Activated CD4-positive, alpha-beta T cell treated with anti-CD3 and anti-CD28 coated beads, Interleukin-2, amount 50 U/mL, for 24 hours (primary cell): ENCODE measurements around the gene PDE6G.
A peak's percentile ranks its signal among the peaks of the same experiment; 100 is the strongest.
"Not testable (repeated sequence)": the region's sequence is repeated elsewhere in the genome, so short reads cannot be mapped to it uniquely, and the experiment has no call there.

ENCODE experiments used
- DNase-seq, 2 donors: peaks; one replicate each; pipeline ENCODE4 v3.0.0-alpha.2; 2020; ENCODE audit warnings: low read depth in 1 of 2, low spot score in 1 of 2

PDE6G gene

DNA sequence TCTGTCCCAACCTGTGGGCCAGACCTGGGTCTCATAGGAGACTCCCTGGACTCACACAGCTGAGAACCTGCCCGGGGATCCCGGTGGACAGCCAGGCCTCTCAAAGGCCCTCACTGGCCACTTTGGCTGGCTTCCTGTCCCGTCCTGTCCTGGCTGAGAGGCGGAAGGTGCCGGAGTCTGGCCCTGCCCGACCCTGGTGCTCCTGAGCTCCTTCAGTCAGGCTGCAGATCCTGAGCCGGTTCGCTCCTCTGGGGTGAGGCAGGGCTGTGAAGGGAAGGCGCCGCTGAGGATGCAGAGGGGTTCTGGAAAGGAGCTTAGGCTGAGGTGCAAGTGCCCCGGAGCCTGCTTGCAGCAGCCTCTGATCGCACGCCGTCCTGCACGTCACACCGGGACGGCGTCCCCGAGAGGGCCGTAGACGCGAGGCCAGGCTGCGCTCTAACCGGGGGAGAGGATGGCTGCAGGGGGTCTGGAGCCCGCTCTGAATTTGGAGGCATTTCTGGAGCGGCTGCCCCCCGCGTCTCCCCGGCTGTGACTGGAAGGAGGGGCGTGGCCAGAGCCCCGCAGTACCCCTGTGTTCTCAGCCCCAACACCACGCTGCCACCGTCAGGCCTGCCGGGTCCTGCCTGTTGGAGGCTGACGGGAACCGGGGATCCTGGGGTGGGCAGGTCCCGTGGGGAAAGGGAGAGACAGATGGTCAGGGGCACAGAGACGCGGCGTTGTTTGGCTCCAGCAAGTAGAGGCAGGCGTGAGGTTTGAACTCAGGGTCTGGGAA is 31.6 kb upstream of the PDE6G start:
- DNase-seq = no peak

DNA sequence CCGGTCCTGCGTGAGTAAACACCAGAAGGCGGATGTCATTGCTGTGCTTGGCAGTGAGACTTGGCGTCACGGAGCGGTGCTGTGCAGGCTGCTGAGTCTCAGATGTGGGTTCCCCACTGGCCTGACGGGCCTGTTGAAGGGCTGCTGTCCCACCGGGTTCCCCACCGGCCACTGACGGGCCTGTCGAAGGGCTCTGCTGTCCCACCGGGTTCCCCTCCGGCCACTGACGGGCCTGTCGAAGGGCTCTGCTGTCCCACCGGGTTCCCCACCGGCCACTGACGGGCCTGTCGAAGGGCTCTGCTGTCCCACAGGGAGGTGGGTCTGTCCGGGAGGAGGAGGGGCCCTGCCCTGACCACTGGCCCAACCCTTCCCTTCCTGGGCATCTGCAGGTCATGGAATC is 30.3 kb upstream of the PDE6G start:
- DNase-seq = no peak

DNA sequence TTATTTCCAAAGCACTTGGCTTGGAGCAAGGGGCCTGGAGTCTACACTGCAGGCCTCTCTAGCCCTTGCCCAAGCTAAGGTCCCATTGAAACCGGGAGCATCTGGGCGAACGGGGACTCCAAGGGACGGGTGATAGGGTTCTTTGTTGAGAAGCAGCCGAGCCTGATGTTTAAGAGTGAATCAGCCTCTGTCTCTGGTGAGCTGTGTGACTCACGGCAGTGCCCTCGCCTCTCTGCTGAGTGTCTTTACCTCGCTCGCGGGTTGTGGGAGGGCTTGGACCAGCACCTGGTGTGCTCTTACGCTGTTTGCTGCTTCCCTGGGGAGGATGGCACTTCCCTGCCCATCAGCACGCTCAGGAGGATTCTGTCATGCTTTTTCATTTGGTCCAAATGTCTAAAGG is 28.8 kb upstream of the PDE6G start:
- DNase-seq = peak; percentile 28 to 32

DNA sequence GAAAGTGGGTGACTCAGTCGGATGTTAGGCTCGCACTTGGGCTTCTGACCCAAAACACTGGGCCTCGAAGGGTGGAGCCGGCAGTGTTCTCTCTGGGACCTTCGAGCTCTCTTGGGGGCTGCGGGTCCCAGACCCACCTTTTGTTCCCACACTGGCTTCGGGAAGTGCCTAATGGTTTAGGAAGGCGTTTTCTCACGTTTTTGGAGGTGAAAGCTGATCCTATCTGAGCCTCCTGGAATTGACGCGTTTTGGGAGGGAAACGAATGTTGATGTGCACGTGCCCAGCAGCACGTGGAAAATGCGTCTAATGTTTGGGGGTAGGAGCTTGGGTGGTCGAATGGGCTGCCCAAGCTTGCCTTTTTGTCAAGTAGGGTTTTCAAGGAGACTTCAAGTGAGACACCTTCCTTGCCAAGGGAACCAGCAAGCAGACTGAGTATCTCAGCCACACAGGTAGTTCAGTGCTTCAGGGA is 28.1 kb upstream of the PDE6G start:
- no peak for DNase-seq

DNA sequence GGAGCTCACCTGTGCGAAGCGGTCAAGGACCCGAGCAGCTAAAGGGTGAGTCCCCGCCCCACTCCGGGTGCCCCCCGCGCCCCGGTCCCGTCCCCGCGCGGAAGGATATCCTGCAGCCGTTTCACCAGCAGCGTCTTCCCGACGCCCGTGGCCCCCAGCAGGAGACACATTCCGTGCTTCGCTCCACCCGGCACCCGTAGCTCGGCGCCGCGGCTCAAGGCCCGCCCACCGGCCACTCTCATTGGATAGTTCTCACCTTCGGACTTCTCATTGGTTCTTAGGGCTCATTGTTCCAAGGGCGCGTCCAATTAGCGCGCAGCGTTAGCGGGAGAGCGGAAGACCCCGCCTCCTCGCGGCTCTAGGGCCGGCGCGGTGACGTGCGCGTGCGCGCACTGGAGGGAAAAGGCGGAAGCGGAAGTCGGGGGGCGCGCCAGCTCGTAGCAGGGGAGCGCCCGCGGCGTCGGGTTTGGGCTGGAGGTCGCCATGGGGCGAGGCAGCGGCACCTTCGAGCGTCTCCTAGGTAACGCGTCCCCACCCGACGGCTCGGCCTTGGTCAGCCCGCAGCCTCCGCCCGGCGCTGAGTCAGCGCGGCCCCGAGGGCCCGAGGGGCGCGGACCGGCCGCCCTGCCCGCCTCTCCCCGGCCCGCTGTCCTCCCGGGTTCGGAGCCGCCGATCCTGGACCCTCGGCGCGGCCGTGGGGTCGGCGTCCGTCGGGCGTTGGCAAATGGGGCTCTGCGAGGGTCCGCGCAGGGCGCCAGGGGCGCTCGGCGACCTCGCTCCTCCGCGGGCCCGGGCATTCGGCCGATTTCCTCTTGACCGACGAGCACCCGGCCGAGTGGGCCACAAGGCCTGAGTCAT is 27.5 kb upstream of the PDE6G start, which contains the start of the genes ARL16 and HGS:
Gene ARL16 (minus strand): TSS at position 214 of the 858 bp plus-strand sequence. CDS start 44 bp downstream, at position 170.
Gene HGS (plus strand): TSS at position 428 of the 858 bp plus-strand sequence. CDS start 56 bp downstream, at position 484.
- peak; percentile 95 for DNase-seq

DNA sequence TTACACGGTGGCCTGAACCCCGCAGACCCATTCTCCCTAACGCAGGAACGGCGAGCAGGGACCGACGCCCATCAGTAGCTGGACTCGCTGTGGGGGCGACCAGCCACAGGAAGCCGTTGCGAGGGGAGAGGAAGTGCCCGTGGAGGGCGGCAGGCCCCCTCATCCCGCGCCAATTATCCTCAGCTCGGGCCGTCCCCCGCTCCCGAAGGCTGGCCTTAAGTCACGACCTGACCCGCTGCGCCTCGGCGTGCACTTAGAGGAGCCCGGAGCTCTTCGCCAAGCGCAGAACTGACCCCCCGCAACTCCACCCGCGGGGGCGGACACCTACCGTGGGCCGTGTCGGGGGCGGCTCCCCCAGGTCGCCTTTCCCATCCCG is 26.9 kb upstream of the PDE6G start:
- DNase-seq = no peak

DNA sequence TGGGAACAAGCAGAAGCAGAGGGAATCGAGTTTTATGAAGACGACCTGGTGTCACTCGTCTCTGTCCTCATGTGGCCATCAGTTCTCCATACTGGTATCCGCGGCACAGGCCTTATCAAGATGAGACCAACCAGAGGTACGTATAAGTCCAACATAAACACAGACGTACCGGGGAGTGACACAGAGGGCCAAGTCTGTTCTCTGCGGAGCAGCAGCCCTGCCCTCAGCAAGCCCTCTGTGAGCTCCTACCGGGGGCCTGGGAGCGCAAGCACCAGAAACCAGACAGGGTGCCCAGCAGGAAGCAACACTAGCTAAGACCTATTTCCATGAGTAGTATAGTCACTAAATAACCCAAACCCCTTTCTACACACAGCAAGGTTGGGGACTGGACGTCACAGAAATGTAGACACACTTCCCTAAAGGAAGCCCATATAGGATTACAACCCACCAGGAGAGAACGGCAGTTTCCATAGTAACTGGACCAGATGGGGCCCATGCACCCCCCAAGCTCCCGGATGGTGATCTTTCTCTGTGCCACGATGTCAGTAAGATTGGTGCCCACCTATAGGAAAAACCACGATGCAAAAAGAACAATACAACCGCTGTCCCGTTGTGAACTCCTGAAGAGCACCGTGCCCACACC is 26.3 kb upstream of the PDE6G start:
- DNase-seq = no peak

DNA sequence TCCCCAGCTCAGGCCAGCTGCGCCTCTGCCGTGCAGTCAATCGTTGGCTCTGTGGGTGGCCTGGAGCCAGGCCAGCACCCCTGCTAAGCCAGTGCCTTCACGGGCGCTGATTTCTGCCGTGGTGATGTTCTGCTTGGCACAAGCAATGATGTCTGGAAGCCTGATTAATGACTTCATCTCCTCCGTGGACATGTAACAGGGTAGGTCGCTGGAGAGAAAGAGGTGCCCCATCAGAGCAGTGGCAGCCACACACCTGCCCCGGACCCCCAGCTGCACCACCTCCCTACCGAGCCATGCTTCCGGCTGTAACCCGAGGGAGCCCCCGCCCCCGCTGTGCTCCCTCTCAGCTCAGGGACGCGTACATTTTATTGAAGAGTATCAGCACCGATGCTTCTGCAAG is 25.3 kb upstream of the PDE6G start:
- no peak for DNase-seq

DNA sequence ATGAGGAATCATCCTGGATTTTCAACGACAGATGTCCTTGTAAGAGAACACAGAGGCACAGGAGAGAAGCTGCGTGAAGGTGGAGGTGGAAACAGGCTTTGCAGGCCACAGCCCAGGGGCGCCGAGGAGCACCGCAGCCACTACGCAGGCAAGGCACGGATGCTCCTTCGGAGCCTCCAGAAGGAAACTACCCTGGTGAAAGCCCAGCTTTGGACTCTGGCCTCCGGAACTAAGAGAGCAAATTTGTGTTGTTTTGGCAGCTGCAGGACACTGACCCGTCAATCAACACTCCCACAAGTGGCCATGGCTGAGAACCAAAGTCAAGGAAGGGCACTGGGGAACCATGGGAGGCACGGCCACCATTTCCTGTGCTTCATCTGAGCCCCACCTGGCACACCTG is 23.8 kb upstream of the PDE6G start:
- DNase-seq = no peak

DNA sequence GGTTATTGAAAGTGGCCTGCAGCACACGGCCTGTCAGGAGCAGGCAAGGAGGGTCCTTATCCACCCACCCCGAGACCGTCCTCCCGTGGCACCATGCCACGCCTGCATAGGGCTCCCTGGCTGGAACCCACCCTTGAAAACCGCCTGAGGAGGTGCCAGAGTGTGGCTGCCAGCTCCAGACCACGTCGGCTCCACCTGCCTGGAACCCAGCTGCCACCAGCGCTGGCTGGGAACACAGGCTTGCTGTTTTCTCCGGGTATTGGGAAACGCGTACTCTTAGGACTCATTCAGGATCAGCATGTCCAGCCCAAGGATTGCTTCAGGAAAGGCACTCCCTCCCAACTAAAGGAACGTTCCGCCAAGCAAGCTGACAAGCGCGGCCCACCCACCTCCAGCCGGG is 20.6 kb upstream of the PDE6G start:
- DNase-seq = no peak

DNA sequence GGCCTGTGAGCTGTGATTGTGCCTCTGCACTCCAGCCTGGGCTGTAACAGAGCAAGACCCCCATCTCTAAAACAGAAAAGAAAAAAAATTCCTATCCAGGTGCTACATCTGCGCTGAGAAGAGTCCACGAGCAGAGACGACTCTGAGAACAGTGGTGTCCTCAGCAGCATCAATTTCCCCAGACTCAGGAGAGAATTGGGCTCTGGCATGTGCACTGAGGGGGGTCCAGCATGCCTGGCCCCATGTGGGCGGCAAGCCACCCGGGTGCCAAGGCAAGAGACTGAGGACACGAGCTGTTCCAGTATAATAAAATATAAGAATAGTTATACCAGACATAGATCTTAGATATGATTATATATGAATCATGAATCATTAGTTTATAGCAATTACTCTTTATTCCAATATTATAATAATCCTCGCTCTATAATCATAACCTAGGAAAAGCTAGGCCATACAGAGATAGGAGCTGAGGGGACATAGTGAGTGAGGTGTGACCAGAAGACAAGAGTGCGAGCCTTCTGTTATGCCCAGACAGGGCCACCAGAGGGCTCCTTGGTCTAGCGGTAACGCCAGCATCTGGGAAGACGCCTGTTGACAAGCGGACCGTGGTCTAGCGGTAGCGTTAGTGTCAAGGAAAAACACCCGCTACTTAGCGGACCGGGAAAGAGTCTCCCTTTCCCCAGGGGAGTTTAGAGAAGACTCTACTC is 19.3 kb upstream of the PDE6G start:
- not testable (repeated sequence) for DNase-seq

DNA sequence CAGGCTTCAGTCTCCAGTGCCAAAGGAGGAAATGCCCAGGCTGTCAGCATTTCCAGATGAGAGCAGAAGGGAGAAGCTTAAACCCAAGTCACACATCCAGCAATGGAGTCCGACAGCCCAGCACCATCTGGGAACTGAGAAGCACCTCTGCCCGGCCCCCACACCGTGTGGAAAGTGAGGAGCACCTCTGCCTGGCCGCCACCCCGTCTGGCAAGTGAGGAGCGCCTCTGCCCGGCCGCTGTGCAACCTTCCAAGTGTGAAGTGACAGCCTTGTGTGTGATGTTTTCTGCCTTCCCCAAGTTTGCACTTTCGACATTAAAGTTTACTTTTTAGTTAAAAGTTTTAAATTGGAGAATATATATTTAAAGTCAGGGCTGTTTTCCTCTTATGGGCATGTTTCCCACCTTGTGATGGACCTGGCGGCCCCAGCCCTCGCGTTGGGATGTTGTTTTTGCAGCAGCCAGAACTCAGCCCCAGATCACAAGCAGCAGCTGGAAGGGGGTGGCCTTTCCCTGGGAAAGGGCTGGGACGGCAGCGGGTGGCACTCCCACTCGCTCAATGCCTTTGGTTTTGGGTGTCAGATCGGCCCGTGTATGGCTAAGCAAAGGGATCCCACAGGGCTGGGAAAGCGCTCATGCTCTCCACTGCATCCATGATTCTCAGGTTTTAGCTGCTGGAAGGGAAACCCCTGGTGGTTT is 17.4 kb upstream of the PDE6G start:
- DNase-seq = no peak

DNA sequence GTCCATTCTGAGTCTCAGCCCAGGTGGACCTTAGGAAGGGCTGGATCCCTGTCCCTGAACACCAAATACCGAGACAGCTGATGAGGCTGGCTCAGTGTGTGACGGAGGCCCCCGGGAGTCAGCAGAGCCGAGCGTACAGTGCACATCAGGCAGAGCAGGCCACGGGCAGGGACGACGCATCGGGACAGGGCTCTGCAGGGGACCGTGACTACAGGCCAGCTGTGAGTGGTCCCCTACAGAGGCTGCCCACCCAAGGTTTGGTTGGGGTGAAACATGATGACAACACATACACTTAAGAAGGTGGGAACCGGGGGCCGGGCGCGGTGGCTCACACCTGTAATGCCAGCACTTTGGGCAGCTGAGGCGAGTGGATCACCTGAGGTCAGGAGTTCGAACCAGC is 16.6 kb upstream of the PDE6G start:
- DNase-seq = no peak

DNA sequence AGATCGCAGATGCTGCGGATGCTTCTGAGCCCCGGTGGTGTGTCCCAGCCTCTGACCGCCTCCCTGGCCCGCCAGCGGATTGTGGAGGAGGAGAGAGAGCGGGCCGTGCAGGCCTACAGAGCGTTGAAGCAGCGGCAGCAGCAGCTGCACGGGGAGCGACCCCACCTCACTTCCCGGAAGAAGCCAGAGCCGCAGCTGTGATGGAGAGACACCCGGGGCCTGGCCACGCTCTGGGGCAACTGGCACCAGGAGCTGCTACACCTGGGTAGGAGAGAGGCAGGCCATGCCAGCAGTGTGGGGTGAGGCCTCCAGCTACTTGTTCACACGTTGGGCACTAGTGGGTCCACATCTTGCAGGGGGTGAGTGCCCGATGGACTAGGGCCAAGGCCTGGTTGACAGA is 16.2 kb upstream of the PDE6G start:
- DNase-seq = no peak

DNA sequence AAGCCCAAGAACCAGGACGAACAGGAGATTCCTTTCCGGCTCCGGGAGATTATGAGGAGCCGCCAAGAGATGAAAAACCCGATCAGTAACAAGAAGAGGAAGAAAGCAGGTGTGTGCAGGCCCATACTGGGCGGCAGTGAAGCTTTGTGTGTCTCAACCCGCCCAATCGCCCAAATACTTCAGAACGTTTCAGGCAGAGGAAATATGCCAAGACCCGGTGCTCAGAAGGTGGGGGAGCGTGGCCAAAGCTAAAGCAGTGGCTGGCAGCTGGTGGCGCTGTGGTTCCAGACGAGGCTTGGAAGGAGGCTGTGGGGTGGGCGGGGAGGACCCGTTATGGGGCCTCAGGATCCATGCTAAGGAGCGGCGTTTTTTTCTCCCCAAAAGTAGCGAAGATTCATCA is 11.4 kb upstream of the PDE6G start:
- DNase-seq = no peak

DNA sequence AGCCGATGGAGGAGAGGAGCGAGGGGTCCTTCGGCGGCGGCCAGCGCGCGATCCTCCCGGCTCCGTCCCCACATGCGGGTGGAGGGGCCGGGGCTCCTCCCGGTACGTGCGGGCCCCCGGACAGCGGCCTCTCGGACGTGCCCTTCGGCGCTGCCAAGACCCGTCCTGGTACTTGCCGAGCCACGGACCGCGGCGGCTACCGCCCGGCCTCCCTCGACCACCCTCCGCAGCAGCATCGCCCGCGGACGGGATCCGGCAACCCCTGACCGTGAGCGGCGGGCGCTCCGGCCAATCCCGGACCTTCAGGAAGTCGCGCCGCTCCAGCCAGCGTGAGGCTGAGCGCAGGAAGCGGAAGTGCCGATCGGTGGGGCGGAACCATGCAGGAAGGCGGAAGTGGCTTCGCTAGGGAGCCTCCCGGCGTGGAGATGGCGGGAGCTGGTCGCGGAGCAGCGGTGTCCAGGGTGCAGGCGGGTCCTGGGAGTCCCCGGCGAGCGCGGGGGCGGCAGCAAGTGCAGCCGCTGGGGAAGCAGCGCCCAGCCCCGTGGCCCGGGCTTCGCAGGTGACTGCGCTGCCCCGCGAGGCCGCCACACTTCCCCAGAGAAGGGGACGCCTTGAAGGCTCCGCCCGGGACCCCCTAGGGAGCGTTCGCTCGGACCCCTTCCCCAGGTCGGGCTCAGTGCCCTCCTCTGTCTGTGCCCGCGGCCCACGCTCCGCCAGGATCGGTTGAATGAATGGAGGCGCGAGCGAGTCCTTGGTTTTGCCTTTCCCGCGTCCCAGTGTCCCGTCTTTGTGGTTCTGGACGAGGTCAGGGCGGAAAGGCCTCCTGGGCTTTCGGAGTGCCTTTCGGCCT is 10.2 kb upstream of the PDE6G start, which contains the start of the genes CCDC137 and OXLD1:
Gene CCDC137 (plus strand): TSS at position 396 of the 850 bp plus-strand sequence. CDS start 30 bp downstream, at position 426.
Gene OXLD1 (minus strand): TSS at position 264 of the 850 bp plus-strand sequence. CDS start 28 bp downstream, at position 236.
- DNase-seq = peak; percentile 84 to 92

DNA sequence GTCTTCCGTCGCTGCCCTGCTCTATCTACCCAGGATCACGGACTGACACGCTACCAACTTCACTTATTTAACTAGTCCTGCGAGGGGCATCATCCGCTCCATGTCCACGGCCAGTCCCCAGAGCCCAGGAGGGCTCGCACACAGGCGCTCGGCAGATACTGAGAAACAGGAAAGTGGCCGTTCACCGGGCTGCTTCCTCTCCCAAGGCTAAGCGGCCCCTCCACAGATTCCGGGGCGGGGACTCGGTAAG is 9.7 kb upstream of the PDE6G start:
- no peak for DNase-seq

DNA sequence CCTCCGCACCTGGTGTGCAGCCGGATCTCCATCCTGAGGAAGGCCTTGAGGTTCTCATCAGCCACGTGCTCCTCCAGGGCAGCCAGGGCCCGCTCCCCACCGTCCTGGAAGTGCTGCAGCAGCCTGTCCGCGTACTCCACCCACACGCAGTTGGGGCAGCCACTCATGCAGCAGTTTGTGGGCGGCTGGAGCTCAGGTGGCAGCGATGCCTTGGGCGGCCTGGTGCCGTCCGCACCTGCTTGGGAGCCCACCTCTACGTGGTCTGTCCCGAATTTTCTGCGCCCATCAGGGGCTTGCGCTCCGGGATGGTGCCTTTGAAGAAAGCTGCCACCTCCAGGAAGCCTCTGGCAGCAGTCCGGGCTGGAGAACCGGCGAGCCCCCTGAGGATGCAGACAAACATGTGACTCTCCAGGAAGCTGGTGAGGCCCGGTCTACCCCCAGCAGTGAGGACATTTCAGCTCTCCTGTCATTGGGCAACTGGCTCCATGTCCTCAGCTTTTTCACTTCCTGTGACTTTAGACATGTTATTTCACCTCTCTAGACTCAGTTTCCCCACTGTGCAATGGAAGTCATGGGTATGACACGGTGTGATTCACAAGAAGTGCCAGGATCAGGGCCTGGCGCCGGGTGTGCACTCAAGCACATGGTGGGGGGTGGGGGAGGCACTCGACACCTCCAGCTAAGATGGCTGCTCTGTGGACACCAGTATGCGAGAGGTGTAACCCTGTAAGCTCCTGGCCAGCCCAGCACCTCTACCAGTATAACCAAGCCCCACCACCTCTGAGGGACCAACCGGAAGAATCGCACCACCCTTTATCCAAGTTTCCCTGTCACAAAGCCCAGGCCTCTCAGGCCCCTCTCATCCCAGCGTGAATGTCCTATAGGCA is 9.1 kb upstream of the PDE6G start:
- DNase-seq = peak; percentile 55 to 62
